MM.1S (cell line): ENCODE data around the gene PNN.

Experiments used
- EZH2 ChIP-seq: fragments of 300-600 bp; sonication (generic); optimal IDR thresholded peaks from 2 replicates; pipeline ENCODE3; 2017; ENCODE audit warnings: low read depth, mild to moderate bottlenecking, antibody characterized with exemption, low read length, mixed read lengths
- EZH2phosphoT487 ChIP-seq: fragments of 300-600 bp; sonication (generic); IDR thresholded peaks from 2 replicates; pipeline ENCODE4 v1.6.1; 2018; ENCODE audit warnings: antibody characterized with exemption, low read length
- TF ChIP-seq, protein P1 (sequence below): fragments of 300-600 bp; sonication (generic); IDR thresholded peaks from 2 replicates; pipeline ENCODE4 v1.5.1; 2016; ENCODE audit warnings: antibody characterized with exemption, low read length, mixed read lengths

DNA sequence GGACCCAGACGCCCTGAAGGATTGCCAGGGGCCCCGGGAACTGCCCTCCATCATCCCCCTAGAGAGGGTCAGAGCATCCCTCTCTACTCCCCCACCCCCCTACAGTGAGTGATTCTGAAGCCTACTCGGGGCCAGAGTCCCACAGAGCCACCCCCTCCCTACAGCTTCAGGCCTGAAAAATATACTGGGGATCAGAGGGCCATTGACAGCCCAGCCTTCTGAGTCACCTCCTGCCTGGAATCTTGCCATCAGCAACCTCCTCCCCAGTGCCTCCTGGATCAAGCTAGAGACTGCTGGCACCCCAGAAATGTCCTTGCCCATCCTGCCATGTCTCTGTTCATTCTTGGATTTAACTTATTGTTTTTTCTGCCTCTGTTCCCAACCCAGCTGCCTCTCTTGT is 37.0 kb downstream of the PNN start:
- TF ChIP-seq, protein P1, sequence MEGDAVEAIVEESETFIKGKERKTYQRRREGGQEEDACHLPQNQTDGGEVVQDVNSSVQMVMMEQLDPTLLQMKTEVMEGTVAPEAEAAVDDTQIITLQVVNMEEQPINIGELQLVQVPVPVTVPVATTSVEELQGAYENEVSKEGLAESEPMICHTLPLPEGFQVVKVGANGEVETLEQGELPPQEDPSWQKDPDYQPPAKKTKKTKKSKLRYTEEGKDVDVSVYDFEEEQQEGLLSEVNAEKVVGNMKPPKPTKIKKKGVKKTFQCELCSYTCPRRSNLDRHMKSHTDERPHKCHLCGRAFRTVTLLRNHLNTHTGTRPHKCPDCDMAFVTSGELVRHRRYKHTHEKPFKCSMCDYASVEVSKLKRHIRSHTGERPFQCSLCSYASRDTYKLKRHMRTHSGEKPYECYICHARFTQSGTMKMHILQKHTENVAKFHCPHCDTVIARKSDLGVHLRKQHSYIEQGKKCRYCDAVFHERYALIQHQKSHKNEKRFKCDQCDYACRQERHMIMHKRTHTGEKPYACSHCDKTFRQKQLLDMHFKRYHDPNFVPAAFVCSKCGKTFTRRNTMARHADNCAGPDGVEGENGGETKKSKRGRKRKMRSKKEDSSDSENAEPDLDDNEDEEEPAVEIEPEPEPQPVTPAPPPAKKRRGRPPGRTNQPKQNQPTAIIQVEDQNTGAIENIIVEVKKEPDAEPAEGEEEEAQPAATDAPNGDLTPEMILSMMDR, result no peak
- TF ChIP-seq EZH2phosphoT487 (no peak), EZH2 (no peak)
